H7 (cell line): Measurements from ENCODE around the gene PA2G4. TPM values are rescaled to one million over a fixed set of nuclear protein-coding genes. Genes with fewer than 3 reads are reported as not detected.

Experiments
- DNase-seq: peaks from one replicate; pipeline ENCODE4 v3.0.0; 2012
- H3K27me3 ChIP-seq: 2 replicates; pipeline ENCODE4 v1.6.0; 2011; ENCODE audit warnings: mild to moderate bottlenecking, low read length; ENCODE audit not compliant: control insufficient read depth, insufficient read depth
- H3K36me3 ChIP-seq: replicated peaks from 2 replicates; pipeline ENCODE4 v1.5.1; 2011; ENCODE audit warnings: low read length; ENCODE audit not compliant: control insufficient read depth, insufficient read depth
- H3K4me3 ChIP-seq: 2 replicates; pipeline ENCODE4 v1.5.1; 2011; ENCODE audit warnings: low read depth, mild to moderate bottlenecking, control low read depth, low read length, moderate library complexity; ENCODE audit not compliant: insufficient read depth
- total RNA-seq: library from RNA; depleted of rRNA; stranded (reverse); fragments of >200 nt; shearing (Covaris generic); gene quantifications from 2 replicates; pipeline ENCODE4 v1.2.3, GENCODE V29; 2014; rRNA removed

PA2G4 gene
- total RNA-seq, 1 experiment from 2014 or later = 282 TPM

DNA sequence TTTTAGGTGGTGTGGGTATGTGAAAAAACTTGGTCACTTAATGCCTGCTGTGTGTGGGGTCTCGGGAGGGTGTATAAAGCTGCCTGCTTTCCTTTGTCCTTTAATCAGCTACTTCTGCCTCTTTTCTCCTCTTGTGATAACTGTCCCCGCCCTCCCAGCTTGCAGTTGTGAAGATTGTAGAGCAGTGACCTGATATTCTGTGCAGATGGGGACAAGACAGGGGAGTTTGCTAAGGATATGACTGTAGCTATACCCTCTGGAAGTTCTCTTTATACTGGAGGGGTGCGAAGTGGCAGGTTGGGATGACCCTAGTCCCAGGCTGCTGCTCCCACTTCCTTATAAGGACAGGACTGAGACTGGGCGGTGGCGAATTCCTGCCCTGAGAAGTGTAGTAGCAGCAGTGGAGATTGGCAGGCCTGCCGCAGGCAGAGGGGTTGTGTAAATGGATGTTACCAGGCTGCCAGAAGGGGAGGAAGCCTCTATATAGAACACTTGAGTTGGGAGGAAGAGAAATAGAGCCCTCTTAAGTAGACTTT, 54.6 kb downstream of the PA2G4 start:
- peak; percentile 76 for DNase-seq
- Histone ChIP-seq H3K27me3 (no peaks in the 10 kb centered on the region), H3K36me3 (peaks cover 43% of the 10 kb centered on the region), H3K4me3 (peak overlapping the region; percentile 70)

DNA sequence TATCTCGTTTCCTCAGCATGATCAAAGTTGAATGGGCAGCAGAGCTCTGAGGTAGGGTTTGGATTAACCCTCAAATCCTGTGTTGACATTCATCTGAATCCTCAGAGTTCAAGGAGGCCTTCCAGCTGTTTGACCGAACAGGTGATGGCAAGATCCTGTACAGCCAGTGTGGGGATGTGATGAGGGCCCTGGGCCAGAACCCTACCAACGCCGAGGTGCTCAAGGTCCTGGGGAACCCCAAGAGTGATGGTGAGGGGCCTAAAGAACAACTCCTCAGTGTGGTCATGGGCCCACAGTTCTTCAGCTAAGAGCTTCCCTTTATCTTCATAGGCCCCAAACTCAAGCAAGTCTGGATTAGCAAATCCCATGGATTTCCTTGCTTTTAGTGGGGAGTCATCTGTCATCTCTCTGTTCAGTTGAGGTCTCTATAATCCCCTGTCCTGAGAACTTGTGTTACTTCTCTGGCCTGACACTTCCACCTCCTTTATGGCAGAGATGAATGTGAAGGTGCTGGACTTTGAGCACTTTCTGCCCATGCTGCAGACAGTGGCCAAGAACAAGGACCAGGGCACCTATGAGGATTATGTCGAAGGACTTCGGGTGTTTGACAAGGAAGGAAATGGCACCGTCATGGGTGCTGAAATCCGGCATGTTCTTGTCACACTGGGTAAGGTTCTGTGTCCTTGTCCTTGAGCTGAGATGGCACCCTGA, 55.3 kb downstream of the PA2G4 start:
- Histone ChIP-seq H3K4me3 (peak overlapping the region; percentile 70), H3K36me3 (peaks cover 44% of the 10 kb centered on the region), H3K27me3 (no peaks in the 10 kb centered on the region)
- DNase-seq = no peak

DNA sequence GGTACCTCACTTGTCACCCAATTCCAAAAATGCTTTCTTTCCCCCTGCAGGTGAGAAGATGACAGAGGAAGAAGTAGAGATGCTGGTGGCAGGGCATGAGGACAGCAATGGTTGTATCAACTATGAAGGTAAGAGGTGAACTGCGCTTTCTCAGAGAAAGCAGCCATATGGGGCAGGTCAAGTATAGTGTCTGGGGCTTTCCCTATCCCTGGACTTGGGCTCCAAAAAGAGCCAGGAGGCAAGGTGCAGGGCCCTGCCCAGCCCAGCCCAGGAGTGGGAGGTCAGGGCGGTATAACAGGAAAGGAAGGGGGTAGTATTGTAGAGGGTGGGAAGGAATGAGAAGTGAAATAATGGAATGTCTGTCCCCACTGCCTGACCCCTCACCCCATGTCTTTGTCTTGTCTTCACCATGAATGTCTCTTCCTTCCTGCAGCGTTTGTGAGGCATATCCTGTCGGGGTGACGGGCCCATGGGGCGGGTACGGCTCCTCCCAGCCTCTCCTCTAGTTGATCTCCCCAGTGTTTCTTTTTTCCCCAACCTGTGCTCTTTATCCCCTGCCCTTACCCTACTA, 55.9 kb downstream of the PA2G4 start:
- DNase-seq = no peak
- no peaks in the 10 kb centered on the region for H3K27me3 ChIP-seq
- H3K4me3 ChIP-seq = peak overlapping the region; percentile 70
- H3K36me3 ChIP-seq = peaks cover 46% of the 10 kb centered on the region

DNA sequence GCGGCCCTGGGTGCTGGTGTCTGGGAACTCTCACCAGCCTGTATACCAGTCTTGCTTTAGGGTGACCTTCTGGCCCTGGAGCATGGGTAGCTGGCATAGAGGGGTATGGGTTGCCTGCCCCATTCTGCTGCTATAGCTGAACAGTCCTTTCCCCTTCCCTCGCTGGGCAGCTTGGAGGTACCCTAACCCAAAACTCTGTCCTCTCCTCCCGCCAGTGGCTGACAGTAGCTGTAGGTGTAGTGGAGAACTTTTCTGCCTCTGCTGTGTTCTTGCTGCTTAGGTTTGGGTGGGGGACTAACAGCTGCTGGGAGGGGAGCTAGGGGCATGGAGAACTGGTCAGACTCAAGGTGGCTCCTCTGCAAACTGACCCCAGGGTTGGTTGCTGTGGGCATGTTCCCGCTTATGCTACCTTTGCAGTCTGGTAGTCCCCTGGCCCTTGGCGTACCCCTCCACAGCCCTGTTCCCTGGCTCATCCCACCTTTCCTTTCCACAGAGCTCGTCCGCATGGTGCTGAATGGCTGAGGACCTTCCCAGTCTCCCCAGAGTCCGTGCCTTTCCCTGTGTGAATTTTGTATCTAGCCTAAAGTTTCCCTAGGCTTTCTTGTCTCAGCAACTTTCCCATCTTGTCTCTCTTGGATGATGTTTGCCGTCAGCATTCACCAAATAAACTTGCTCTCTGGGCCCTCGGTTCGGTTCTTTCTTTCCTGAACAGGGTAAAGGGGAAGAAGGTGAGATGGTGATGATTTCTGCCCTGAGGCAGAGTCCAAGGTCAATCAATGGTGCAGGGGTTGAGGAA, 56.7 kb downstream of the PA2G4 start:
- Histone ChIP-seq H3K36me3 (peaks cover 48% of the 10 kb centered on the region), H3K27me3 (no peaks in the 10 kb centered on the region), H3K4me3 (no peak overlapping the region)
- no peak for DNase-seq

DNA sequence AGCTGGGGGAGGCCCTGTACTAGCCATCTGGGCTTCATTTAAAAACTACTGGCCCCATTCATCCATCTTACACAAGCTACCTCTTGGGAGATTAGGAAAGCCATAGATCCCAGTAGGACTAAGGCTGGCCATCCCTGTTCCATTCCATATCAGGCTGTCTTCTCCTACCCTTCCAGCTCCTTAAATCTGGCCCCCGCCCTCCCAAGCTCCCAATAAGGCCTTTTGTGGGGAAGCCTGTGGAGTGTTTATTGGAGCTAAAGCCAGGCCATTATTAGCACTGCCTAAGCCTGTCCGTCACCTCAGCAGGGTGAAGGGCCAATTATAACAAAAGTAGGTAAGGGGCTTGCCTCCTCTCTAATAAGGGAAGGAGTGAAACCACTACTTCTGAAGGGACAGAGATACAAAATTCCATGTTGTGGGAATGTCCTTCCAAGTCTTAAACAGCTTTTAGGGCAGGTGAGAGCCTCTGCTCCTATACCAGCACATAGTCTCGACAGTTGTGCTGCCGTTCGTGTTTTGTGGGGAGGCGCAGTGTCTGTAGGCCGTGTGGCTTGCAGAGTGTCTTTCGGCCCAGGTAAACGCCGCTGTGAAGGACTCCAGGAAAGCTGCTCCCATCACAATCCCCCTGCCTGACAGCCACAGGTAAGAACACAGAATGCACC, 57.5 kb downstream of the PA2G4 start:
- H3K4me3 ChIP-seq = no peak overlapping the region
- no peak for DNase-seq
- H3K27me3 ChIP-seq = no peaks in the 10 kb centered on the region
- H3K36me3 ChIP-seq = peaks cover 48% of the 10 kb centered on the region

DNA sequence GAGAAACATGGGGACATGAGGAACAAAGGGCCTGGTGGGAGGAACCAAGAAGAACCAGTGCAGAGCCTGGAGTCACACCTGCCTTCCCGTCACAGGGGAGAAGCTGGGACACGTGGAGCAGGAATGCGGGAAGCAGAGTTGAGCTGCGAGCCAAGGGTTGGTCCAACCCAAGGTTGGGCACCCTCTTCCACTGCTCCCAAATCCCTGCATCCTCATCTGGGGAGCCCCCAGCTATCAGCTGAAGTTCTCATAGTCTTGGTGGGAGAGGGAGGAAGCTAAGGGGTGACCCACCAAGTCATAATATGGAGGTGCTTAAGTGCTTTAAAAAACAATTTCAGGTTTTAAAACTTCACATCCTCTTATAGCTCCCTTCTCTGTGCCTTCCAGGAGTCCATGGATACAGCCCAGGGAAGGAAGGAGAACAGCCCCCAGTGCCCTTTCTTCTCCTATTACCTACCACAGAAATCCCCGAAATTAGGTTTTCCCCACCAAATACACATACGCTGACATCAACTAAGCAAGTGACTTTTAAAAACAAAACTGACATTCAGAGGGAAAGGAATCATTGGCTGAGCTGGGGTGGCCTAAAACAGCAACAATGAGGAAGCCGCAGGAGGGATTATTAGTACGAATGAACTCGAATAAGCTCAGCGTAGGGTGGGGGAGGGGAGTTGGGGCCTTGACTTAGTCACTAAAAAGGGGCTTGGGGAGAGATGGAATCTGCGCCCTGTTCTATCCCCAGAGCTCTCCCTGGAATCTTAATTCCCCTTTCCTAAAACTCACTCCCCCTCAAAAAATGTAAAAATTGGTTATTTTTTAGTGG, 58.3 kb downstream of the PA2G4 start:
- no peaks in the 10 kb centered on the region for H3K27me3 ChIP-seq
- DNase-seq = peak; percentile 52
- H3K4me3 ChIP-seq = no peak overlapping the region
- peaks cover 52% of the 10 kb centered on the region for H3K36me3 ChIP-seq

Other genes starting within 250 kb of the PA2G4 start
- gene PYM1, start 176.7 kb upstream of the PA2G4 start, total RNA-seq = 94.2 and 97.8 TPM in 2 replicates
- gene DGKA, start 173.4 kb upstream of the PA2G4 start, total RNA-seq = 7.9 and 10.9 TPM in 2 replicates
- gene PMEL, start 138.5 kb upstream of the PA2G4 start, total RNA-seq = 28.4 and 38.1 TPM in 2 replicates
- gene CDK2, start 137.7 kb upstream of the PA2G4 start, total RNA-seq = 63.3 and 68.0 TPM in 2 replicates
- 52.1 and 52.4 TPM in 2 replicates for gene RAB5B, start 130.5 kb upstream of the PA2G4 start, total RNA-seq
- 24.0 and 27.2 TPM in 2 replicates for gene SUOX, start 107.3 kb upstream of the PA2G4 start, total RNA-seq
- gene IKZF4, start 83.5 kb upstream of the PA2G4 start, total RNA-seq = 1.5 and 3.7 TPM in 2 replicates
- 830 and 1,197 TPM in 2 replicates for gene RPS26, start 62.6 kb upstream of the PA2G4 start, total RNA-seq
- 32.4 and 39.8 TPM in 2 replicates for gene ERBB3, start 24.4 kb upstream of the PA2G4 start, total RNA-seq
- gene RPL41, start 12.1 kb downstream of the PA2G4 start, total RNA-seq = 3,839 and 4,060 TPM in 2 replicates
- gene ZC3H10, start 13.7 kb downstream of the PA2G4 start, total RNA-seq = 8.2 and 11.3 TPM in 2 replicates
- gene ESYT1, start 23.7 kb downstream of the PA2G4 start, total RNA-seq = 120 and 127 TPM in 2 replicates
- gene MYL6B, start 48.0 kb downstream of the PA2G4 start, total RNA-seq = 118 and 129 TPM in 2 replicates
- gene MYL6, start 53.8 kb downstream of the PA2G4 start, total RNA-seq = 941 and 1,248 TPM in 2 replicates
- 20.0 and 27.5 TPM in 2 replicates for gene SMARCC2, start 84.9 kb downstream of the PA2G4 start, total RNA-seq
- 96.2 and 98.4 TPM in 2 replicates for gene RNF41, start 117.4 kb downstream of the PA2G4 start, total RNA-seq
- gene NABP2, start 119.8 kb downstream of the PA2G4 start, total RNA-seq = 45.5 and 50.4 TPM in 2 replicates
- gene SLC39A5, start 125.5 kb downstream of the PA2G4 start, total RNA-seq = 0.48 TPM in 1 of 2 replicates, not detected in the other
- gene ANKRD52, start 153.8 kb downstream of the PA2G4 start, total RNA-seq = 11.2 and 13.7 TPM in 2 replicates
- gene COQ10A, start 162.4 kb downstream of the PA2G4 start, total RNA-seq = 15.5 and 21.2 TPM in 2 replicates
- gene CS, start 195.8 kb downstream of the PA2G4 start, total RNA-seq = 179 and 188 TPM in 2 replicates
- gene CNPY2, start 211.4 kb downstream of the PA2G4 start, total RNA-seq = 108 and 129 TPM in 2 replicates
- gene PAN2, start 229.4 kb downstream of the PA2G4 start, total RNA-seq = 38.6 and 64.1 TPM in 2 replicates
- 4.0 and 7.6 TPM in 2 replicates for gene IL23A, start 234.3 kb downstream of the PA2G4 start, total RNA-seq